ENCODE data around the gene PDCD1. TPM values are rescaled to one million over a fixed set of nuclear protein-coding genes. Genes with fewer than 3 reads are reported as not detected.

The PDCD1 gene
- total RNA-seq, 1 donor from 2014 or later = 0.57 TPM

DNA sequence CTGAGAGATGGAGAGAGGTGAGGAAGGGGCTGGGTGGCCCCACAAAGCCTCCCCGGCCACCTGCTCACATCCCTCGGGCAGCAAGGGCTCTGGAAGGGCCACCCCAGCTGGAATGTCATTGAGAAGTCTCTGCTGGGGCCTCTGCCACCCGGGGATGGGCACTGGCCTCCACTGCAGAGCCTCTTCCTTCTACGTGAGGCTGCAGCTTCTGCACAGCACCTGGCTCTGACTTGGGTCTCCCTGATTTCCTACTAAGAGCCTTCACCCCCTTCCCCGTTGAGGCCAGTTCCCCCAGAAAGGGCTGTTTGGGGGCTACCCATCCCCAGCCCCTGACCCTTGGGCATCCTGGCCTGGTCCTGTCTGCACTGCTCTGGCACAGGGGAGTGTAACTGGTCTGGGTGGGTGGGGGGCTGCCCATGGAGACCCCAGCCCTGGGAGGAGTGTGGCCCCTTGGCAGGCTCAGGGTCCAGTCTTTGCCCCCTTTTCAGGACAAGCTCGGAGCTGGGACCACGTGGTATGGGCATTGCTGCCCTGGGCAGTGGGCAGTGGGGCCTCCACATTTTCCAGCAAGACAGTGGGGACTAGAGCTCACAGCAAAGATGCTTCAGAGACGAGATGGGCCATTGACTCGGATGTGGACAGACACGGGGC is 5.6 kb downstream of the PDCD1 start:
- DNase-seq (ENCODE audit: low spot score) = no peak

DNA sequence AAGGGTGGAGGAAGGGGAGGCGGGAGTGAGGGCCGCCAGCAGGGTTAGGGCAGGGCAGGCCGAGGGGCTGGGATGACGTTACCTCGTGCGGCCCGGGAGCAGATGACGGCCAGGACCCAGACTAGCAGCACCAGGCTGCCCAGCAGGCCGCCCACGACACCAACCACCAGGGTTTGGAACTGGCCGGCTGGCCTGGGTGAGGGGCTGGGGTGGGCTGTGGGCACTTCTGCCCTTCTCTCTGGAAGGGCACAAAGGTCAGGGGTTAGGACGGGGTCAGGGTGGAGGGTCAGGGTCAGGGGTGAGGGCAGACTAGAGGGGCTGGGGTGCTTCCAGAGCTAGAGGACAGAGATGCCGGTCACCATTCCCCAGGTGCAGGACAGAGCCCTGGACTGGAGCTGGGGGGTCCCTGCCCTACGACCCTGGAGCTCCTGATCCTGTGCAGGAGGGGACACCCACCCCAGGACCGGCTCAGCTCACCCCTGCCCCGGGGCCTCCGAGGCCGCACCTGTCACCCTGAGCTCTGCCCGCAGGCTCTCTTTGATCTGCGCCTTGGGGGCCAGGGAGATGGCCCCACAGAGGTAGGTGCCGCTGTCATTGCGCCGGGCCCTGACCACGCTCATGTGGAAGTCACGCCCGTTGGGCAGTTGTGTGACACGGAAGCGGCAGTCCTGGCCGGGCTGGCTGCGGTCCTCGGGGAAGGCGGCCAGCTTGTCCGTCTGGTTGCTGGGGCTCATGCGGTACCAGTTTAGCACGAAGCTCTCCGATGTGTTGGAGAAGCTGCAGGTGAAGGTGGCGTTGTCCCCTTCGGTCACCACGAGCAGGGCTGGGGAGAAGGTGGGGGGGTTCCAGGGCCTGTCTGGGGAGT is 6.3 kb downstream of the PDCD1 start:
- peak; percentile 41 for DNase-seq (ENCODE audit: low spot score)

DNA sequence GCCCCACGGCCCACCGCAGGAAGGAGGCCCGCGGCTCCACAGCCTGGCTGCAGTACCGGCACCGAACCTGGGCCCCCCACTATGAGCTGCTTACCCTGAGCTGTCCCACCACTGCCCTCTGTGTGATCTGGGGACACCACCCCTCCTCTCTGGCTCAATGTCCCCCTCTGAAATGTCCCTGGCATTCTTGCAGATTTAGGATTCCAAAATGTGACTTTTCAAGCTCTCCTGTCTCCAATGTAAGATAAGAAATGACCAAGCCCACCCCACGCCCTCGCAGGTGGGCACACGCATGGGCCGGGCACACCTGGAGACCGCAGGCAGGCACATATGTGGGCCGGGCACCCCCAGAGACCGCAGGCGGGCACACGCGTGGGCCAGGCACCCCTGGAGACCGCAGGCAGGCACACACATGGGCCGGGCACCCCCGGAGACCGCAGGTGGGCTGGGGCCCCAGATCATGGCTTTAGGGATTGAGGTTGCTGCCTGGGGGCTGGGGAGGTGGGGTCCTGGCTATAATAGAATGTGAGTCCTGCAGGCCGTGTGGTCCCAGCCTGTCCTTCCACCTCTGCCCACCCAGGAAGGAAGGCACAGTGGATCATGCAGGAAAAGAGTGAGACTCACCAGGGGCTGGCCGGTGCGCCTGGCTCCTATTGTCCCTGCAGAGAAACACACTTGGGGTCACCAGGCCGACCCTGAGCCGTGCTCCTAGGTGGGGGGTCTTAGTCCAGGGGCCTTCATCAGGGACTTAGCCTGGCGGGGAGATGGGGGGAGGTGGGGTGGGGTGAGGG is 7.2 kb downstream of the PDCD1 start:
- peak; percentile 37 for DNase-seq (ENCODE audit: low spot score)

DNA sequence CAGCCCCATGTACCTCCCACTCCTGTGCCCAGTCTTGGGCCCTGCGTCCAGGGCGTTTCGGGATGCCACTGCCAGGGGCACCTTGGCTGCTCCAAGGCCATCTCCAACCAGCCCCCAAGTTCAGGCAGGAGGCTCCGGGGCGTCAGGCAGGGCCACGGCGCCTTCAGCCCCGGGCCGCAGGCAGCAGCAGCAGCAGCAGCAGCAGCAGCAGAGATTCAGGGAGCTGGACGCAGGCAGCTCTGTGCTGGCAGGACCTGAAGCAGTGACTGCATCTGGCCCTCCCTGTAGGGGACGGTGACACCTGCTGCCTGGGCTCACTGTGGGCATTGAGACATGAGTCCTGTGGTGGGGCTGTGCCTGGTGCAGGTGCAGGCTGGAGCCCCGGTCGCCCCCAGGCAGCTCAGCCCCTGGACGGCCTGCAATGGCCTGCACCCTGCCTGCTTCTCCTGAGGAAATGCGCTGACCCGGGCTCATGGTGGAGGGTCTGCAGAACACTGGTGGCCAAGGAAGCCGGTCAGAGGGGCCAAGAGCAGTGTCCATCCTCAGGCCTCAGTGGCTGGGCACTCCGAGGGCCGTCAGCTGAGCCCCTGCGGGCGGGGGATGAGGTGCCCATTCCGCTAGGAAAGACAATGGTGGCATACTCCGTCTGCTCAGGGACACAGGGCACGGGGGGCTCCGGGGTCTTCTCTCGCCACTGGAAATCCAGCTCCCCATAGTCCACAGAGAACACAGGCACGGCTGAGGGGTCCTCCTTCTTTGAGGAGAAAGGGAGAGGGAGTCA is 8.0 kb downstream of the PDCD1 start:
- peak; percentile 39 for DNase-seq (ENCODE audit: low spot score)

DNA sequence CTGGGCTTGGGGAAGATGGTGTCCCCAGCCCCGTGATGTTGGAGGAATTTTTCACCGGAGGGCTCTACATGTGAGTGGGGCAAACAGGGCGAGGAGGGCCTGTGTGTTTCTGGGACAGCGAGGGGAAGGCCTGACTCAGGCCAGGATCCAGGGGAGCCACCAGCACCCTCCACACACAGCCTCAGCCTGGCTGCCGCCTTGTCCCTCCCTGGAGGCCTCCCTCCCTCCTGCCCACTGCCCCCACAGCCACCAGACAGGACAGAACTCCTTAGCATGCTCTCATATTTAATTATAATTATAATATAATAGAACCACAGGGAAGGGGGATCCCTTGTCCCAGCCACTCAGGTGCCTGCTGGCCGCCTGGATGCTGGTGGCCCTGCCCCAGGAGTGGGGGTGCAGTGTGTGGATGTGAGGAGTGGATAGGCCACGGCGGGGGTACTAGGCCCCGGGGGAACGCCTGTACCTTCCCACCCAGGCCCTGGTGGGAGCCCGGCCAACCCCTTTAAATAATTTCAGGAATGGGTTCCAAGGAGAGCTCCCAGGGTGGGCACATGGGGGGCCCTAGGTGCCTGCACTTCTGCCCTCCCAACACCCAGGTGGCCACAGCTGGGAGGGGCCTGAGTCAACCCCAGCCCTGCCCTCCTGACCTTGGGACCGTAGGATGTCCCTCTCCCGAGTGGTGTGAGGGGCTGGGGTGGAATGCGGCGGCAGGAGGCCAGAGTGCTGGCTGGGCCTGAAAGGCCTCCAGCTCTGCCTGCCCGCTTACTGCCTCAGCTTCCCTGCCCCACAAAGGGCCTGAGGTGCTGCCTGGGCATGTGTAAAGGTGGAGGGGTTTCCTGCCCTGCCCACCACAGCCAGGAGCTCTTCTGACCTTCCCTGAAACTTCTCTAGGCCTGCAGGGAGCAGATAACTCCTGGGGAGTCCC is 8.8 kb downstream of the PDCD1 start:
- DNase-seq (ENCODE audit: low spot score) = peak; percentile 37

DNA sequence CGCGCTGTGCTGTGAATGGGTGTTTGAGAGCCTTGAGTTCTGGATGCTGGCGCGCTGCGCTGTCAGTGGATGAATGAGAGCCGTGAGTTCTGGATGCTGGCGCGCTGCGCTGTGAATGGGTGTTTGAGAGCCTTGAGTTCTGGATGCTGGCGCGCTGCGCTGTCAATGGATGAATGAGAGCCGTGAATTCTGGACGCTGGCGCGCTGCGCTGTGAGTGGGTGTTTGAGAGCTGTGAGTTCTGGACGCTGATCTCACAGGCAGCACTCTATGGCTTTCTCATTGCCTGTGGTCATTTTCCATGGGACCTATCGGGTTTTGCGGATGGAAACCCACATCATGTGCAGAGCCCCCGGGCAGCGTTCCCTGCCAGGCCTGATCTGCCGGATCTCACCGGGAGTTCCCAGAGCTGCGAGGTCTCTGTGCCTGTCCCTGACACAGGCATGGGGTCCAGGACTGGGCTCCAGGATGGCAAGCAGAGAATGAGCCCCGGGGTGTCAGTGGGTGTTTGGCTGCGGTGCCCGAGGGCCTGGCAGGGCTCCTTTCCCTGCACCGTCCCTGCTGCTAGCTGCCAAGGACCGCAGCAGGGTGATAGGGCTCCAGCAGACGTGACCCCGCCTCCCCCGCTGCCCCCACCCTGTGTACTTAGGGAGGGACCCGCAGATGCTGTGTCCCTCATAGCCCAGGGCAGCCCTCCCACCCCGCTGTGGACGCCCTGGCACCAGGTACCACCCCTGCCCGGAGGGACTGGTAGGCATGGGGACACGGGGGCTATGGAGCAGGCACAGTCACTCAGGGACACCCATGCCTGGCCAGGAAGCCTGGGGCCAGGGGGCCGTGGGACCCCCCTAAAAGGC is 9.7 kb downstream of the PDCD1 start:
- DNase-seq (ENCODE audit: low spot score) = peak; percentile 36

DNA sequence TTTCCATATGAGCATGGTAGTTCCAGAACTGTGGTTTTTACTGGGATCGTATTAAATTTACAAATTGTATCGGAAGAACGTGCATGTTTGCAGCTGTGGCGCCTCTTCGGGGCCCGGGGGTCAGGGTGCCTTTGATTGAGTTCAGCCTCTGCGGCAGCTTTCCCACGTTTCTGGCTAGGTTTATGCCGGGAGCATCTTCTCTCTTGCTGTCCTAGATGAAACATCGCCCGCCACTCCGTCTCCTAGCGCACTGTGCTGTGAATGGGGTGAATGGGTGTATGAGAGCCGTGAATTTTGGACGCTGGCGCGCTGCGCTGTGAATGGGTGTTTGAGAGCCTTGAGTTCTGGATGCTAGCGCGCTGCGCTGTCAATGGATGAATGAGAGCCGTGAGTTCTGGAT is 12.3 kb downstream of the PDCD1 start:
- peak; percentile 41 for DNase-seq (ENCODE audit: low spot score)

DNA sequence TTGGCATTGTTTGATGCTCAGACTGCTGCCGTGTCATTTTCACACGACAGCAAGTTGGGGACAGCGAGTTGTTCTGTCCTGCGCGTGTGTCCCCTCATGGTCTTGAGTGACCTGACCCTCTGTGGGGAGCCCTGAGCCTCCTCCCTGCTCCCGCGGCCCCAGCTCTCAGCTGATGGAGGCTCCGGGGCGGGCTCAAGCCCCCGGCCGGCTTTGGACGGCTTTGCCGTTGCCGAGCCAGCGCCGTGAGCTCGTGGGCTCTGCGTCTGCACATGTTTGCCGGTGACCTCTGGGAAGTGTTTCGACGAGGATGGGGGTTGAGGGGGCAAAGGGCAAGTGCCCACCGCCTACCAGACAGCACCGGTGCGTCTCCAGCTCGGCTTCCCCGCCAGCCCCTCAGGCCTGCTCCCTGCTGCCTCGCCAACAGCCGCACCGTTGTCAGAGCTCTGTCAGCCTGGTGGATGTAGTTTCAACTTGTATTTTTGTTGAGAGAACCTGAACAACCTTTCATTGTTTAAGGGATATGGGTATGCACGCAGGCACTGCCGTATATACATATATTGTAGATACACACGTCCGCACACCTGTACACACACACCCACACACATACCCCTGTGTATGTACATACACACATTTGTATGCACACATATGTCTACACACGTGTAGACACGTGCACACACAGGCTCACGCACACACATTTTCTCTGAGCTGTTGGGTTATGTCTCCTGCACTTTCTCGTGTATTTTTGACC is 13.7 kb downstream of the PDCD1 start:
- DNase-seq (ENCODE audit: low spot score) = peak; percentile 37

DNA sequence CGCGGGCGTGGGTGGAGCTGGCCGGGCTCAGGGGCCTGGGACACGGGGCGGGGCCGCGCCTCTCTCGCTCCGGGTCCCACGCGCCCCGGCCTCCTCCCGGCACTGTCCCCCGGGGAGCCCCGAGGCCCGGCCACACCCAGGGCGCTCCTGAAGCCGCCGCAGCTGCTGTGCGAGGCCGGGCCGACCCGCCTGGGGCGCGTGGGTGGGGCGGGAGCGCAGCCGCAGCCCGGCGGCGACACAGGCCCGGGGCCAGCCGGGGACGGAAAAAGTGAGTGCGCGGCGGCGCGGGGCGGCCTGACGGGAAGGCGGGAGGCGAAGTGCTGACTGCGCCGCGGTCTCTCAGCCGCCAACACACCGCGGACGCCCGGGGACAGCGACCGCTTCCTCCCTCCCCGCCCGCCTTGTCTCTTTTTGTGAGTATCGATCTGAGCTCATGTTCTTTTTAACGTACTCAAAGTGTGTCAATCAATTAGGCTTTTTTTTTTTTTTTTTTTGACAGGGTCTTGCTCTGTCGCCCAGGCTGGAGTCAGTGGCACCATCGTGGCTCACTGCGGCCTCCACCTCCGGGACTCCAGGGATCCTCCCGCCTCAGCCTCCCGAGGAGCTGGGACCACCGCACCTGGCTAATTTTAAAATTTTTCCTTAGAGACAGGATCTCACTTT is 14.5 kb downstream of the PDCD1 start:
- peak; percentile 67 for DNase-seq (ENCODE audit: low spot score)

DNA sequence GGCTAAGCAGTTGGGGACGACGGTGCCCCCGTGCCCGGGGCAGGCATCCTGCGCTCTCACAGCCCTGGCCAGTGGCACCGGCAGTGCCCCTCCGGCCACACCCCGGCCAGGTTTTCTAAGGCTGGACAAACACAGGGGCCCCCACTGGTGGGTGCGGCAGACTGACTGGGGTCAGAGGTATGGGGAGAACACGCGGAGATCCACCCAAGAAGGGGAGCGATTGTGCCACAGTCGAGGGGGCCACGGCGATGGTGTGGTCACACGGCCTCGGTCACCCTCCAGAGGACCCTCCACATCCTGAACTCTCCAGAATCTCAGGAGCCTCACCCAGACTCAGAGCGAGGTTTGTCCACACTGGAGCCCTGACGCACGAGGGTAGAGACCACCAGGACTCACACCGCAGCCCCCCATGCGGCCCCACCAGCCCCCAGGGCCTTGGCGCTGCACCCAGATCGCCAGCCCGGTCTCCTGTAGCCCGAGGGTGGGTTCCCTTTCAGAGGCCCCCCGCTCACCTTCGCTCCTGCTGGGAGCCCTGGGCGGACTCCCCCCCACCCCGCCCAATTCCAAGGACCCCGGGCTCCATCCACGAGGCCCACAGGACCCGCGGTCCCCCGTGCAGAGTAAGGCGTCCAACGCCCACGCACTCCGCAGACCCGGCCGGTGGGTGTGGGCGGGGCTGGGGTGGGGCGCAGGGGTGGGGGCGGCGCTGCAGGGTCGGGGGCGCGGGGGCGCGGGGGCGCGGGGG is 15.2 kb downstream of the PDCD1 start:
- DNase-seq (ENCODE audit: low spot score) = peak; percentile 45

DNA sequence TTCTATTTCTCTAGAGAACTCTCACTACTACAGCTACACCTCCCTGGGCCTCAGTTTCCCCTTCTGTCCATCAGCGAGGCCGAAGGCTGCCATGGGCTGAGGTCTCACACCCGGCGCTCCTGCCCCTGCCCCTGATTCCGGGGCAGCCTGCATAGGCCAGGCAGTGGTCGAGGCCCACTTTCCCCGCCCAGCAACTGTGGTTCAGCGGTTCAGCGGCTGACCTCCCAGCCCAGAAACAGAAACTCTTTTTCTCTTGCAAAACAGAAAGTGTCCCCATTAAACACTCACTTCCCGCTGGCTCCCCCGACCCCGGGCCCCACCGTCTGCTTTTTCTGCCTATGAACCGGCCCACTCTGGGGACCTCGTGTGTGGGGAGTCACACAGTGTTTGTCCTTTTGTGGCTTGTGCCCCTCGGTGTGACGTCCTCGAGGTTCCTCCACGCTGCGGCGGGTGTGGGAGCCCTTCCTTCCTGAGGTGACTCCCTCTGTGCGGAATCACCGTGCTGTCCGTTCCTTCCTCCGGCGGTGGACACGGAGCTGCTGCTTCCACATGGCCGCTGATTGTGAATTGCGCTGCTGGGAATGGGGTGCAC is 16.0 kb downstream of the PDCD1 start:
- peak; percentile 70 for DNase-seq (ENCODE audit: low spot score)

DNA sequence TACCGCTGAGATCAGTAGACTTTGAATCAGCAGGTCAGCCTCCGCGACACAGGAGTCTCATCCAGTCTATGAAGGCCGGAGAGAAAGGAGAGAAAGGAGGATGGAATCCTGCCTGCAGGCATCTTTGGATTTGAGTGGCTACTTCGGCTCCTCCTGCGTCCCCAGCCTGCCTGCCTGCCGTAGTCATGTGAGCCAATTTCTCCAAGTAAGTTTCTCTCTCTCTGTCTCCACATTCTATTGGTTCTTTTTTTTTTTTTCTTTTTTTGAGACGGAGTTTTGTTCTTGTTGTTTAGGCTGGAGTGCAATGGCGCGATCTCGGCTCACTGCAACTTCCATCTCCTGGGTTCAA is 16.7 kb downstream of the PDCD1 start:
- DNase-seq (ENCODE audit: low spot score) = peak; percentile 35

DNA sequence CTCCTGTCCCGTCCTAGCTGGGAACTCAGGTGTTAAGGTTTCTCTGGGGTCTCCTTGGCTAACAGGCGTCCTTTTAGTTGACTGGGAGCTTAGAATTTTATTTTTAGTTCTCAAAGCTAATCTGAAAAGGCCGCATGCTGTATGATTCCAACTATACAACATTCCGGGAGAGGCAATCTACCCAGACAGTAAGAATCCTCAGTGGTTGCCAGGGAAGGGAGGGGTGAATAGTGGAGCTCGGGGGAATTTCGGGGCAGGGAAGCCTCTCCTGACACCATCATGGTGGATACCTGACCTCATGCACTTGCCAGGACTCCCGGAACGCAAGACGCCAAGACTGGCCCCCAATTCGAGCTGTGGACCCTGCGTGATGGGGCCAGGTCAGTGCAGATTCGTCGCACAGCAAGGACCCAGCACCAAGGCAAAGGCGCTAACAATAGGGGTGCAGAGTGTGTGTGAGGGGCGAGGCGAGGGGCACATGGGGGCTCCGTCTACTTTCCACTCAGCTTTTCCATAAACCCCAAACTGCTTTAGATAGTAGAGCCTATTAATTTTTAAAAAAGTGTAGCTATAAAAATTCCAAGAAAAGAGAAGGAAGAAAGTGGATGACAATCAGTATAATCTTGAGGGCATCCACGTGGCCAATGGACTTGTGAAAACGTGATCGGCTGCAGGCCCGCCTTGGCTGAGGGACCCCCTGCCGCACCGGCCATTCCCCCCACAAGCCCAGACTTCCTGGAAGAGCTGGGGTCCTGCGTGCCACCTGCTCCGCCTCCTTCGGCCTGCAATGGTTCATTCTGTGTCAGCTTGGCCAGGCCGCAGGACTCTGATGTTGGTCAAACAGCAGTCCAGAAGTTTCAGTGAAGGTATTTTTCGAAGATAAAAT is 17.3 kb downstream of the PDCD1 start:
- DNase-seq (ENCODE audit: low spot score) = peak; percentile 39

DNA sequence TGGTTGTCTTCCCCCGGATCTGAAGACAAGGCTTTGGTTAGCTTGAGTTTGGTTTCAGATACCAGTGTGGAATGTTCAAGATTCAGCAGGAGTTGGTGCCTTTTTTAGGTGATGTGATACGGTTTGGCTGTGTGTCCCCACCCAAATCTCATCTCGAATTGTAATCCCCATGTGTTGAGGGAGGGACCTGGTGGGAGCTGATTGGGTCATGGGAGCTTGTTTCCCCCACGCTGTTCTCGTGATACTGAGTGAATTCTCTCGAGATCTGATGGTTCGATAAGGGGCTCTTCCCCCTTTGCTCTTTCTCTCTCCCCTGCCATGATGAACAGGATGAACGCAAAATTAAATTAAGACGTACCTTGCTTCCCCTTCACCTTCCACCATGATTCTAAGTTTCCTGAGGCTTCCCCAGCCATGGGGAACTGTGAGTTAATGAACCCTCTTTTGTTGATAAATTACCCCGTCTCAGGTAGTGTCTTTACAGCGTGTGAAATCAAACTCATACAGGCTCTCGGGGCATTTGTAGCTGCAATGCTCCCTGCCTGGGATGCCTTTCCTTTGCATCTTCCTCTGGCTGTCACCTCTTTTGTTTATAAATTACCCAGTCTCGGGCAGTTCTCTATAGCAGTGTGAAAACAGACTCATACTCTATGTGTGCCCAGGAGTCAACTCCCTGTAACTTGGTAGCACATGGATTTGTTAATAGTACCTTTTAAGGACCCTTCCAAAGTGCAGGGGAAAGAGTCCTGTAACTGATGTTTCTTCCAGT is 21.3 kb downstream of the PDCD1 start:
- peak; percentile 10 for DNase-seq (ENCODE audit: low spot score)

DNA sequence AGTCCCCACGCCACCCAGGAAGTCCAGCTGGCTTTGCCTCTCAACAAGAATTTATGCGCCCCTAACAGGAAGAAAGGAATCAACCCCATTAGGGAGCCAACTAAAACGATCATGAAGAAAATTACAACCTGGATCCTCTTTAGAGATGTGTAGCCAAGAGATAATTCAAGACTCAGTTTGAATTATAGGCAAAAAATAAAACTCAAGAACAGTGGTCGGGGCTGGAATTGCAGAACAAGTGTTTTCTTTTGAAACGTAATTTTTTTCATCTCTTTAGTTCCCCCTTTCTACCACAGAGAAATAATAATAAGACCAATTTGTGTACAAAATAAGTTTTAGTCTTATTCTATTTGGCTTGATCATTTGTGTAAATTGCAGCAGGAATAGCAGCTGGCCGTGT is 22.4 kb downstream of the PDCD1 start:
- no peak for DNase-seq (ENCODE audit: low spot score)

All from ureter (tissue), 1 donor.